ENCODE measurements around the gene PTGIS. TPM values are rescaled to one million over a fixed set of nuclear protein-coding genes. Genes with fewer than 3 reads are reported as not detected.

PTGIS gene
- total RNA-seq, 3 donors from 2014 or later = 38.7 to 41.7 (median 41.0) TPM

DNA sequence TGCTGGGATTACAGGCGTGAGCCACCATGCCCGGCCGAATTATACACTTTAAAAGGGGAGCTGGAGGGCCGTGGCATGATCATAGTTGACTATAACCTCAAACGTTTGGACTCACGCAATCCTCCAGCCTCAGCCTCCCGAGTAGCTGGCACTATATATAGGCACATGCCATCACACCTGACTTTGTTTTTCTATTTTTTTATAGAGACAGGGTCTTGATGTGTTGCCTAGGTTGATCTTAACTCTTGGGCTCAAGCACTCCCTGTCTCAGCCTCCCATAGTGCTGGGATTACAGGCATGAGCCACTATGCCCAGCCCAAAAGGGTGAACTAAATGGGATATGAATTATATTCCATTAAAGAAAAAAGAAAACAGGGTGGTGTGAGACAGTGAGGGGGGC is 7.8 kb downstream of the PTGIS start:
- intact Hi-C loops (cut with DNase I; ENCODE audit: low total_unique reads) = no loop called here
- no peak overlapping the region for H3K4me3 ChIP-seq
- H3K4me1 ChIP-seq = peaks cover 0 to 12% of the 10 kb centered on the region in 2 donors
- DNase-seq (ENCODE audit: low spot score in 2 of 2) = no peak
- H3K27me3 ChIP-seq = no peaks in the 10 kb centered on the region
- no peaks in the 10 kb centered on the region for H3K9me3 ChIP-seq
- H3K27ac ChIP-seq = peak overlapping the region in 1 of 2 donors; percentile 48
- no peak for TF ChIP-seq POLR2AphosphoS5 (IDR thresholded peaks at IDR 0.05)
- no peak for TF ChIP-seq POLR2A (IDR thresholded peaks at IDR 0.05)
- no peaks in the 10 kb centered on the region for H3K36me3 ChIP-seq

DNA sequence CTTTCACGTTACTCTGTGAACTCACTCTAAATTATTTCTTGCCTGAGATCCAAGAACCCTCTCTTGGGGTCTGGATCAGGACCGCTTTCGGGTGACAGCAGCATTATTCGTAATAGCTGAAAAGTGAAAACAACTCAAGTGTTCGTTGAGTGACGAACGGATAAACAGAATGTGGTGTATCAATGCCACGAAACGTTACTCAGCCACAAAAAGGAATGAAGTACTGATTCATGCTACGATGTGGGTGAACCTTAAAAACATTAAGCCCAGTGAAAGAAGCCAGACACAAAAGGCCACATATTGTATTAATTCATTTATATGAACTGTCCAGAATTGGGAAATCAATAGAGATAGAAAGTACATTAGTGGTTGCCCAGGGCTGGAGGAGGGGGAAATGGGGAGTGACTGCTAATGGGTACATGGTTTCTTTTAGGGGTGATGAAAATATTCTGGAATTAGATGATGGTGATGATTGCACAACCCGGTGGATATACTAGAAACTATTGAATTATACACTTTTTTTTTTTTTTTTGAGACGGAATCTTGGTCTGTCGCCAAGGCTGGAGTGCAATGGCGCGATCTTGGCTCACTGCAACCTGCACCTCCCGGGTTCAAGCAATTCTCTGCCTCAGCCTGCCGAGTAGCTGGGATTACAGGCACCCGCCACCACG is 8.4 kb downstream of the PTGIS start:
- DNase-seq (ENCODE audit: low spot score in 2 of 2) = no peak
- intact Hi-C loops (cut with DNase I; ENCODE audit: low total_unique reads) = no loop called here
- H3K27ac ChIP-seq = peak overlapping the region; percentile 56 to 65

DNA sequence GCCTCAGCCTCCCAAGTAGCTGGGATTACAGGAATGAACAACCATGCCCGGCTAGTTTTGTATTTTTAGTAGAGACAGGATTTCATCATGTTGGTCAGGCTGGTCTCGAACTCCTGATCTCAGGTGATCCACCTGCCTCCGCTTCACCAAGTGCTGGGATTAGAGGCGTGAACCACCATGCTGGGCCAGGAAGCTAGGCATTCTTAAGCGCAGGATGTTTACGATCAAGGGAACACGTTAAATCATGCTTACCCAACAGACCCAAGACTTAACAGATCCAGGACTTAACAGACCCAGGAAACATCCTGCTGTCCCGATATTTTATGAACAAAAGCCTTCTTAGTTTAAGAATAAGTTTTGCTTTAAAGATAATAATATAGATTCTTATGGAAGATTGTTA is 9.1 kb downstream of the PTGIS start:
- Histone ChIP-seq H3K4me1 (peaks cover 0 to 12% of the 10 kb centered on the region in 2 donors), H3K36me3 (no peaks in the 10 kb centered on the region), H3K4me3 (no peak overlapping the region), H3K27ac (peak overlapping the region; percentile 56 to 65), H3K9me3 (no peaks in the 10 kb centered on the region), H3K27me3 (no peaks in the 10 kb centered on the region)
- no peak for DNase-seq (ENCODE audit: low spot score in 2 of 2)
- intact Hi-C loops (cut with DNase I; ENCODE audit: low total_unique reads) = no loop called here
- TF ChIP-seq, protein P1, sequence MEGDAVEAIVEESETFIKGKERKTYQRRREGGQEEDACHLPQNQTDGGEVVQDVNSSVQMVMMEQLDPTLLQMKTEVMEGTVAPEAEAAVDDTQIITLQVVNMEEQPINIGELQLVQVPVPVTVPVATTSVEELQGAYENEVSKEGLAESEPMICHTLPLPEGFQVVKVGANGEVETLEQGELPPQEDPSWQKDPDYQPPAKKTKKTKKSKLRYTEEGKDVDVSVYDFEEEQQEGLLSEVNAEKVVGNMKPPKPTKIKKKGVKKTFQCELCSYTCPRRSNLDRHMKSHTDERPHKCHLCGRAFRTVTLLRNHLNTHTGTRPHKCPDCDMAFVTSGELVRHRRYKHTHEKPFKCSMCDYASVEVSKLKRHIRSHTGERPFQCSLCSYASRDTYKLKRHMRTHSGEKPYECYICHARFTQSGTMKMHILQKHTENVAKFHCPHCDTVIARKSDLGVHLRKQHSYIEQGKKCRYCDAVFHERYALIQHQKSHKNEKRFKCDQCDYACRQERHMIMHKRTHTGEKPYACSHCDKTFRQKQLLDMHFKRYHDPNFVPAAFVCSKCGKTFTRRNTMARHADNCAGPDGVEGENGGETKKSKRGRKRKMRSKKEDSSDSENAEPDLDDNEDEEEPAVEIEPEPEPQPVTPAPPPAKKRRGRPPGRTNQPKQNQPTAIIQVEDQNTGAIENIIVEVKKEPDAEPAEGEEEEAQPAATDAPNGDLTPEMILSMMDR (IDR thresholded peaks at IDR 0.05) = no peak
- TF ChIP-seq POLR2AphosphoS5 (IDR thresholded peaks at IDR 0.05) (no peak), POLR2A (IDR thresholded peaks at IDR 0.05) (no peak)

More for the DNA sequence above, 8.4 kb downstream of the PTGIS start:
- TF ChIP-seq POLR2A (IDR thresholded peaks at IDR 0.05) (no peak), POLR2AphosphoS5 (IDR thresholded peaks at IDR 0.05) (peak in 2 of 3 donors; percentile 30 to 71)
- TF ChIP-seq, protein P1 (IDR thresholded peaks at IDR 0.05) = no peak
- no peak overlapping the region for H3K4me3 ChIP-seq
- no peaks in the 10 kb centered on the region for H3K27me3 ChIP-seq
- H3K4me1 ChIP-seq = peaks cover 0 to 12% of the 10 kb centered on the region in 2 donors
- H3K9me3 ChIP-seq = no peaks in the 10 kb centered on the region
- no peaks in the 10 kb centered on the region for H3K36me3 ChIP-seq

DNA sequence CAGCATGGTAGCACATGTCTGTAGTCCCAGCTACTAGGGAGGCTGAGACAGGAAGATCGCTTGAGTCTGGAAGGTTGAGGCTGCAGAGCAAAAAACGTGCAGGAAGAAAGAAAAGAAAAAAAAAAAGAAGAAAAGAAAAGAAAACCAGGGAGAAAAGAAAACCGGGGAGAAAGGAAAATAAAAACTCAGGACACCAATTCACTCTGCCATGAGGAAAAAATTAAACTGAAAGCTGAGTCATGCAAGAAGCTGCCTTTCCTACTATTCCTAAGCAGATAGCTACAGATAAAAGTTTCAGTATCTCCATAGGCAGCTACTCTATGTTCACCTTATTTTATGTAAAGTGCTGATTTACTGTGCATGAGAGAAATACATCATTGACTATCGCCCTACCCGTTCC is 10.5 kb downstream of the PTGIS start:
- H3K4me1 ChIP-seq = peaks cover 0 to 10% of the 10 kb centered on the region in 2 donors
- H3K27me3 ChIP-seq = no peaks in the 10 kb centered on the region
- peak overlapping the region; percentile 27 to 28 for H3K27ac ChIP-seq
- peak overlapping the region in 1 of 3 donors; percentile 6 for H3K4me3 ChIP-seq
- H3K36me3 ChIP-seq = no peaks in the 10 kb centered on the region
- intact Hi-C loops (cut with DNase I; ENCODE audit: low total_unique reads) = no loop called here
- TF ChIP-seq, protein P1 (IDR thresholded peaks at IDR 0.05) = no peak
- TF ChIP-seq POLR2AphosphoS5 (IDR thresholded peaks at IDR 0.05) (no peak), POLR2A (IDR thresholded peaks at IDR 0.05) (no peak)
- H3K9me3 ChIP-seq = no peaks in the 10 kb centered on the region
- DNase-seq (ENCODE audit: low spot score in 2 of 2) = no peak

DNA sequence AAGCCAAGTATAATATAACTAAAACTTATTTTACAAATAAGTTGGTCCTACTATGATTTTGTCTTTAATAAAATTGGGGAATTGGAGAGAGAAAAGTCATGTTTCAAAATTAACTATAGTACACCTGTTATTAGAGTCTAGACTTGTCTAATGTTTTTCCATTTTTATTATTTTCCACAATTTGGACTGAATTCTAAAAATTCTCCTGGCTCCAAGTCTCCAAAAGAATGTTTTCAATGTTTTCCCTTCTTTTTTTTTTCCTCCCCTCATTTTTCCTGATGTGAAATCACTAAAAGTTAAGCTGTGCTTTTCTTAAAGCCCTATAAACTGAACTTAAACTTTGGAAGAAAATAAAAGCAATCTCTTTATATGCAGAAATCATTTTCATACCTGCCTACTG is 11.3 kb downstream of the PTGIS start:
- intact Hi-C loops (cut with DNase I; ENCODE audit: low total_unique reads) = no loop called here
- Histone ChIP-seq H3K4me3 (no peak overlapping the region), H3K9me3 (no peaks in the 10 kb centered on the region), H3K36me3 (no peaks in the 10 kb centered on the region), H3K27ac (no peak overlapping the region), H3K27me3 (no peaks in the 10 kb centered on the region), H3K4me1 (peaks cover 0 to 1% of the 10 kb centered on the region in 2 donors)
- no peak for DNase-seq (ENCODE audit: low spot score in 2 of 2)
- no peak for TF ChIP-seq POLR2AphosphoS5 (IDR thresholded peaks at IDR 0.05)
- TF ChIP-seq POLR2A (IDR thresholded peaks at IDR 0.05) = no peak
- TF ChIP-seq, protein P1 (IDR thresholded peaks at IDR 0.05) = no peak
